Left colon (tissue), 2 donors: Measurements from ENCODE around the gene MYH15. TPM values are rescaled to one million over a fixed set of nuclear protein-coding genes. Genes with fewer than 3 reads are reported as not detected.

ENCODE experiments used
- total RNA-seq, 2 donors: library from RNA; stranded (reverse); fragmentation: NEBNext Ultra II Directional; extraction: Animal tissue kit (Norgen Biotek cat#: 25700); gene quantifications; one replicate each; pipeline ENCODE4 v1.2.1, GENCODE V29; 2021
- donor health status: DM: no; HTN: no; CAD: no.
- donor health status: DM: yes; HTN: yes; CAD: no.

MYH15 gene
- total RNA-seq, 2 donors from 2014 or later: 0.31 to 0.34 TPM

Other genes starting within 250 kb of the MYH15 start
- 100 to 1,000 TPM; 148 to 183 TPM for gene HHLA2, start 214.0 kb downstream of the MYH15 start, total RNA-seq
- gene CIP2A, start 78.8 kb upstream of the MYH15 start, total RNA-seq: 1 to 10 TPM; 3.3 to 5.3 TPM
- 1 to 10 TPM; 4.9 to 8.0 TPM for gene DZIP3, start 79.1 kb upstream of the MYH15 start, total RNA-seq
- gene RETNLB, start 246.8 kb upstream of the MYH15 start, total RNA-seq: 10 to 100 TPM; 58.5 to 89.0 TPM